ENCODE data around the gene LRRC32. TPM values are rescaled to one million over a fixed set of nuclear protein-coding genes. Genes with fewer than 3 reads are reported as not detected.

Gene LRRC32
- total RNA-seq, 4 donors from 2014 or later = 14.5 to 35.5 (median 23.4) TPM

- intact Hi-C loops (cut with DNase I; ENCODE audit: low total_unique reads) = no loop called here
These were observed 668 bp upstream of the LRRC32 start for GRCh38 chr11:76671237-76671592.

GRCh38 chr11:76669901-76670484 is 554 bp downstream of the LRRC32 start:
- in situ Hi-C loops (cut with MboI; ENCODE audit: low sequenced_read_pairs in 4 of 4) = no loop called here
- Histone ChIP-seq H3K9me3 (no peaks in the 10 kb centered on the region), H3K4me1 (peaks cover 7 to 9% of the 10 kb centered on the region in 2 donors), H3K27ac (peak overlapping the region; percentile 69 to 80 (median 74)), H3K4me3 (peak overlapping the region; percentile 59 to 73 (median 63)), H3K36me3 (no peaks in the 10 kb centered on the region), H3K27me3 (peaks cover 6 to 17% (median 11%) of the 10 kb centered on the region in 3 donors)
- ATAC-seq = no peak
- TF ChIP-seq CTCF (IDR thresholded peaks at IDR 0.05 in 4 of 5, conservative IDR thresholded peaks at IDR 0.05 in 1 of 5) (no peak), POLR2A (IDR thresholded peaks at IDR 0.05) (no peak)
- intact Hi-C loops (cut with DNase I; ENCODE audit: low total_unique reads) = no loop called here
- no peak for DNase-seq

More at GRCh38 chr11:76671237-76671592, 668 bp upstream of the LRRC32 start:
- H3K9me3 ChIP-seq = no peaks in the 10 kb centered on the region
- peaks cover 6 to 17% (median 11%) of the 10 kb centered on the region in 3 donors for H3K27me3 ChIP-seq
- peak in 1 of 2 donors; percentile 18 for ATAC-seq
- H3K36me3 ChIP-seq = no peaks in the 10 kb centered on the region
- peak overlapping the region; percentile 59 to 73 (median 63) for H3K4me3 ChIP-seq
- DNase-seq = no peak
- in situ Hi-C loops (cut with MboI; ENCODE audit: low sequenced_read_pairs in 4 of 4) = no loop called here
- peak overlapping the region; percentile 69 to 80 (median 74) for H3K27ac ChIP-seq
- TF ChIP-seq CTCF (IDR thresholded peaks at IDR 0.05 in 4 of 5, conservative IDR thresholded peaks at IDR 0.05 in 1 of 5) (no peak), POLR2A (IDR thresholded peaks at IDR 0.05) (no peak)
- peaks cover 3 to 4% of the 10 kb centered on the region in 2 donors for H3K4me1 ChIP-seq

- TF ChIP-seq CTCF (IDR thresholded peaks at IDR 0.05 in 4 of 5, conservative IDR thresholded peaks at IDR 0.05 in 1 of 5) = no peak
- TF ChIP-seq POLR2A (IDR thresholded peaks at IDR 0.05) = no peak
- Histone ChIP-seq H3K9me3 (no peaks in the 10 kb centered on the region), H3K27ac (peak overlapping the region; percentile 37 to 80 (median 74)), H3K4me3 (peak overlapping the region; percentile 59 to 73 (median 63)), H3K36me3 (no peaks in the 10 kb centered on the region), H3K27me3 (peaks cover 6 to 17% (median 11%) of the 10 kb centered on the region in 3 donors), H3K4me1 (peaks cover 7 to 9% of the 10 kb centered on the region in 2 donors)
- intact Hi-C loops (cut with DNase I; ENCODE audit: low total_unique reads) (no loop called here), in situ Hi-C loops (cut with MboI; ENCODE audit: low sequenced_read_pairs in 4 of 4) (no loop called here)
- ATAC-seq (no peak), DNase-seq (no peak)
These were observed 2.0 kb downstream of the LRRC32 start for GRCh38 chr11:76668362-76669155.

GRCh38 chr11:76667856-76668255 is 2.7 kb downstream of the LRRC32 start:
- no peak for ATAC-seq
- H3K27ac ChIP-seq = peak overlapping the region; percentile 55 to 80 (median 74)
- no peaks in the 10 kb centered on the region for H3K9me3 ChIP-seq
- H3K36me3 ChIP-seq = no peaks in the 10 kb centered on the region
- in situ Hi-C loops (cut with MboI; ENCODE audit: low sequenced_read_pairs in 4 of 4) (no loop called here), intact Hi-C loops (cut with DNase I; ENCODE audit: low total_unique reads) (no loop called here)
- peaks cover 6 to 17% (median 11%) of the 10 kb centered on the region in 3 donors for H3K27me3 ChIP-seq
- H3K4me3 ChIP-seq = peak overlapping the region; percentile 59 to 73 (median 63)
- DNase-seq = peak in 1 of 2 donors; percentile 4
- H3K4me1 ChIP-seq = peaks cover 7 to 9% of the 10 kb centered on the region in 2 donors
- TF ChIP-seq CTCF (IDR thresholded peaks at IDR 0.05 in 4 of 5, conservative IDR thresholded peaks at IDR 0.05 in 1 of 5) (no peak), POLR2A (IDR thresholded peaks at IDR 0.05) (no peak)
